ENCODE measurements around the gene EPHX1.
A peak's percentile ranks its signal among the peaks of the same experiment; 100 is the strongest.
"Not testable (repeated sequence)": the region's sequence is repeated elsewhere in the genome, so short reads cannot be mapped to it uniquely, and the experiment has no call there.

Gene EPHX1

DNA sequence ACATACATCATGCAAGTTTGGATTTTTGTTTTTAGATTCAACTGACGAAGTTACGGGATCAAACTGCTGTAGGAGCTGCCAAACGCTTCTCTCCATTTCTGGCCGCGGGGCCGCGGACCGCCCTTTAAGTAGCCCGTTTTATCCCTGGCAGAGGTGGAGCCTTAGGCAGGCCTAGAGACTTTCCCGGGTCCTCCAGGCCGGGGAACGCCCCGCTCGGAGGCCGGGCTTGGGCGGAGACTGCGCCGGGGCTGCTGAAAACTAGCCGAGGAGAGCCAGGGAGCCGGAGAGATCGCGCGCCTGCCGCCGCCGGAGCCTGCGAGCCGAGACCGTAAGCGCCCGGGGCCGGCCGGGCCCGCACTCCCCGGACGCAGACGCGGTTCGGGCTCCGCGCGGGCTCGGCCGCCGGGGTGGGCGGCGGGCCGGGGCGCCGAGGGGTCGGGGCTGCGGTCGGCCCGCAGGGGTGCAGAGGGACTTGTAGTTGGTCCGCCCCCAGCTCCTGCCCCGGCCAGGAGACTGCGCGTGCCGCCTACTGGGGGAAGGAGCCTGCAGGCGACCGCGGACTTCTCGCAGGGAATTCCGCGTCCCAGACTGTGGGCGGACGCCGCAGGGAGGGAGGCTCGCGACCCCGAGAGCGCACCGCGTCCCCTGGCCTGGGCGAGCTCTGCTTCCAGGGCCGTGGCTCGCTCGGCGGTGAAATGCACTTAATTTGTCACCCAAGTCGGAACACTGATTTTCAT is at the start of gene EPHX1:
TSS of gene EPHX1 (plus strand) at position 283 of the 737 bp plus-strand sequence. CDS start 18,606 bp downstream, outside the sequence.
- DNase-seq (ENCODE audit: low spot score) = peak; percentile 54

DNA sequence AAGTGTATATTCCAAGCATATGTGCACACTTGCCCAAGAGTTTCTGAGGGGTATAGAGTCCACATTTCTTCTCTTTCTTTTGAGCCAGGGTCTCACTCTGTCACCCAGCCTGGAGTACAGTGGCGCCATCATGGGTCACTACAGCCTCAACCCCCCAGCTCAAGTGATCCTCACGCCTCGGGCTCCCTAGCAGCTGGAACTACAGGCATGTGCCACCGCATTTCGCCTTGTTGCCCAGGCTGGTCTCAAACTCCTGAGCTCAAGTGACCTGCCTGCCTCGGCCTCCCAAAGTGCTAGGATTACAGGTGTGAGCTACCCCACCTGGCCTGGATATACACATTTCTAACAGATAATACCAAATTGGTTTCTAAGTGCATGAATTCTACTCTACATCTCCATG is 49.4 kb upstream of the EPHX1 start:
- no peak for DNase-seq (ENCODE audit: low spot score)

GRCh38 chr1:225761395-225761794 is 48.5 kb upstream of the EPHX1 start:
- DNase-seq (ENCODE audit: low spot score) = not testable (repeated sequence)

- DNase-seq (ENCODE audit: low spot score) = no peak
Observed at GRCh38 chr1:225762002-225762441, 47.9 kb upstream of the EPHX1 start.

GRCh38 chr1:225762444-225762843 is 47.5 kb upstream of the EPHX1 start:
- no peak for DNase-seq (ENCODE audit: low spot score)

DNA sequence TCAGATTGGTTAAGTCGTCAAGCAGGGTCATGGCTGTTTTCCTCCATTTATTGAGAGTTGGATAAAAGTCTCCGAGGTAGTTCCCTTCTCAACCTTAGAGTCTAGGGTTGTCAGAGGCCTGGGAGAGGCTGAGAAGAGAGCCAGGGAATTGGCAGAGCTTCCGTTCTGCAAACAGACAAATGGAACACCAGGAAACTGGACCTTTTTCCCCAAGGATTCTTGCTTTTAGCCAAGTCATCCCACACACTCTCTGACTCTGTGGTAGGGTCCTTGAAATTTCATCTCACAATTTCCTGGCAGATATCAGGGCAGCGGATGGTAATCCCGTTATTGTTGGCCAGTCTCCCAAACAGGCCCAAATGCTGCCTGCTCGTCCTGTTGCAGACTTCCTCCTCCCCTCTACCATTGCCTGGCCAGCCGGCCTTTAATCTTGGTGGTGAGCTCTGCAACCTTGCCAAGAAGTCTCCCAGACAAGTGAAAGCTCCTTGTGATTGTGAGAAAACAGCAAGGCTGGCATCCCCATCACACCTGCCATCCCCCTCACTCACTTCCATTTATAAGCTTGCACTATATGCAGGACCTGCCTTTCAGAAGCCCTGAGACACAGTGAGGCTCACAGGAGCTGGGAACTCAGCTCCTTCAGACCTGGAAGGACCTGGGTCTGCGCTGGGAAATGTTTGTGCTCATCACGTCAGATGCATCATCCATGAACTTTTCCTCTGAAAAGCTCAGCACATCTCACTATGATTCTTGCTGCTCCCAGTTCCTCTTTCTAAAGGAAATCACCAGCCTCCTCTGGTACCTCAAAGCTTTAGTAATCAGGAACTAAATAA is 46.0 kb upstream of the EPHX1 start:
- DNase-seq (ENCODE audit: low spot score) = no peak

DNA sequence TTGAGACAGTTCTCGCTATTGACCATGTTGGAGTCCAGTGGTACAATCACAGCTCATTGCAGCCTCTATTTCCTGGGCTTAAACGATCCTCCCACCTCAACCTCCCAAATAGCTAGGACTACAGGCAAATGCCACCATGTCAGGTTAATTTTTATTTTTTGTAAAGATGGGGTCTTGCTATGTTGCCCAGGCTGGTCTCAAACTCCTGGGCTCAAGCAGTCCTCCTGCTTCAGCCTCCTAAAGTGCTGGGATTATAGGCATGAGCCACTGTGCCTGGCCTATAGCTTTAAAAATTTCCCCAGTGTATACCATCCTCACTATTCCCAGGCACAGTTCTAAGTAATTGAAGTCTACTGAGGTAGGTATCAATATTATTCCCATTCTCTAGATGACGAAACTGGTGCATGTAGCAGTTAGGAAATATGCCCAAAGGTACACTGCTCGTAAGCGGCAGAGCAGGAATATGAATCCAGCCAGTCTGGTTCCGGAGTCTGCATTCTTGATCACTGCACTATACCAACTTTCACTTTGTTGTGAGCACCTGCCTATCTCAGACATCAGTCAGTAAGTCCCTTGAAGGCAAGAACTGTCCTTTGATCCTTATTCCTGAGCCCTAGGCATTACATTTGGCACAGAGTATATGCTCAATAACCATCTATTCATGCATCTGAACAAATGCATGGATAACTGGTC is 43.8 kb upstream of the EPHX1 start:
- no peak for DNase-seq (ENCODE audit: low spot score)

DNA sequence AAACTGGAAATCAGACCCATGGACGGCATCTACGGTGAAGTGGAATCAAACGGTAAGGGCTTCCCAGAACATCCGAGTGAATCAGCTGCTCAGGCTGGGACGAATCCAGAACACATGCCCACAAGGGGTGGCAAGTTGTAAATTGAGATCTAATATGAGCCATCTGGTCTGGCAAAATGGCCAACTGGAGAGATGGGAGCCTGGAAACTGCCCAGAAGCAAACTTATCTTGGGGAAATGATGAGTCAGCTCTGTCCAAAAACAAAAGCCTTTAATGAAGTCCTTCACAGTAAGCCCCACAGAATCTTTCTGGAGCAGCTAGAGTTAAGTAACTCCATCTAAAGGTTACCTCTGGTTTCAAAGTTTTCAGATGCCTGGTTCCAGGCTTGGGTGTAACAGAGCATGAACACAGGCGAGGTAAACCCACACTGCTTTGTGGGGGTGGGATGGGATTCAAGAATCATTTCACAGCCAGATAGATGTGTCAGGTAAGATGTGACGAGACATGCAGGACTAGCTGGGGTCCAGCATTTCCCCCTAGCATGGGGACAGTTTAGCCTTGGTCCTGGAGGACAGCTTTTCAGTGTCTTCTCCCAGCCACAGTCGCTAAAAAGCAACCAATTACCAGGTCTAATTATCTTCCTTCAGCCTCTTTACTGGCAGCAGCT is 42.8 kb upstream of the EPHX1 start:
- DNase-seq (ENCODE audit: low spot score) = no peak

DNA sequence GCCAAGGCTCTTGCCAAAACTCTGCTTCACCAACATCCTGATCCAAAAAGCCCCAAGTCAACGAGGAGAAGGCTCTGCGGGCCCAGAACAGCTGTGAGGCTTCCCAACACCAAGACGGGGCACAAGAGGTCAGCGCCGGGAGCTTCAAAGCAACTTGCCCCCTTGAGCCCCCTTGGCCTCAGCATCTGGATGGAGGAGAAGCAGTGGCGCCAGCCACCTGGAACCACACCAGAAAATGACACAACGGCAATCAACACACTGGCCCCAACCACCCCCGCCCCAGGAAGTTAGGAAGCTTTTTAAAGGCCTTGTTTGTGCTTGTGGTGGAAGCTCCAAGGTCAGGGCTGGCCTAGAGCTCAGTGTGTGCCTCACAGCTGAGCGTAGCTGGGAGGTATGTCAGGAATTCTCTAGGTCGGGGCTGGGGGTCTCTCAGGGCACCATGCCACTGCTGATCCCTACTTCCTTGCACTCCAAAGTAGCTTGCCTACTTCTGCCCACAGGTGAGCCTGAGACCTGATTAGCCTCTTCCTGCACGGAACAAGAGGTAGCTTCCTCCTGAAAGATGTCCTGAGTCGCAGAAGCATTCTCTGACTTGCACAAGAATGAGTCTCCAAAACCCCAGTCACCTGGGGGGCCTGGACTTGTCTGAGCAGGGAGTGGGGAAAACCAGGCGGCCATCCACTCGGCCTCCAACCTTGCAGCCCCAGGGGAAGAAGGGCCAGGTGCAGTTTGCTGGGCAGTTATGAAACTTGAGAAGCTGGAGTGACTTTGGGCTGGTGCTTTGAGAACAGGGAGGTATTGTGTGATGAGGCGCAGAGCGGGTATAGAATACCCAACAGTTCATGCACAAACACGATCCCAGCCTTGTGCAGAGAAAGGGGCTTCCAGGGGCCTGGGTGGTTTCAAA is 42.0 kb upstream of the EPHX1 start:
- DNase-seq (ENCODE audit: low spot score) = no peak

DNA sequence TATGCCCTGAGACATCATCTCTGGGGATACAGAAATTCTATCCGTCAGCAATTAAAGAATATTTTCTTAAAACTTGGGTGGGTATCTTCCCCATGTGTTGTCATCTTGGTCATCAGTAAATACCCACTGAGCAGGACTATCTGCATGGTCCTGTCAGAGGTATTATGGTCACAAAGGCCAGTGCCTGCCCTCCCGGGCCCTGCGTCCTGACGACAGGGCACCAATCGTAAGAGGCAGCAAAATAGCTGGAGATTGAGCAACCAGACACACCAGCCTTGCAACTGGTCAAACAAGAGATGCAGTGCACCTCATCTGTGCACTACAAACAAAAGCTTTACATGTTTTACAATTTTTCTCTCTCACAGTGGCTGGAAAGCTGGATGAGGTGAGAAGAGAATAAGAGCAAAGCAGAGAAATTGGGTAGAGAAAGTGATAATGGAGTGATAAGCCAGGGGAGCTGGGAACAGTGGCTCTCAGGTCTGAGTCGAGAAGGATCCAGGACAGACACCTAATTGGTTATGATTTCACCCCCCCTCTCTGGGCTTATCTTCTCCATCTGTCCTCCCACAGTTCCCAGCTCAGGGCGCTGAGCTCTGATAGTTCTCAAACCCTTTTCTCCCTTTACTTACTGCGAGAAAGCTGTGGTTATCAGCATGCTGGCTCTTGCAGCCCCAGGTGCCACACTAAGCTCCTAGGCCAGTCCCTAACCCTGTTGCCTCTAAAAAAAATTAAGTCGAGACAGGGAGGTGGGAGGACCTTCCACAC is 41.1 kb upstream of the EPHX1 start:
- DNase-seq (ENCODE audit: low spot score) = no peak

- DNase-seq (ENCODE audit: low spot score) = no peak
Observed at GRCh38 chr1:225769687-225770086, 40.2 kb upstream of the EPHX1 start.

DNA sequence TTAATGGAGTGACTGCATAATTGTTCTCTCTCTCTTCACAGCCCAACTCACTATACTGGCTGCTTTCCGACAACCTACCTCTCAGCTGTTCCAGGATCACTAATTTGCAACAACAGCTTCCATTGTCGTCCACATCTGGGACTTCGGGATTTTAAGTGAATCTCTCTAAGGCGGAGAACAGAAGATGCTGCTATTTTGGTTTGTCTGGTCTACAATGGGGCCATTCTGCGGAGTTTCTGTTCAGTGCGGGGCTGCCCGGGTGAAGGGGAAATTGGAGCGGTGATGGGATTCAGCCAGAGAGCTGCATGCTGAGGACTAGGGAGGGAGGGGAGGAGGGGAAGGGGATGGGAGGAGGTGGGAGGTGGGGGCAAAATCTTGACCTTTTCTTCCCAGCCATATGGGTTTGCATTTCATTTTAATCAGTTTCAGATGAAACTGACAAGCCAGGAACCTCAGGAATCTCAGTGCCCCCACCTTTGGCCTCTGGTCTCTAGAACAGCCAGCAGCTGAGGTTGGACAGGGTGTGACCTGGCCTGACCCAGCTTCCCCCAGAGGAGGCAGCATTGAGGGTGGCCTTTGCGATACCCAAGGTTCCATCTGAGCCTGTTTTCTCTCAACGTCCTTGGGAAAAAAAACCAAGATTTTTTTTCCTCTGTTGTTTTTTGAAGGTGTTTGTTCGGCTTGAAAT is 39.2 kb upstream of the EPHX1 start:
- DNase-seq (ENCODE audit: low spot score) = no peak

DNA sequence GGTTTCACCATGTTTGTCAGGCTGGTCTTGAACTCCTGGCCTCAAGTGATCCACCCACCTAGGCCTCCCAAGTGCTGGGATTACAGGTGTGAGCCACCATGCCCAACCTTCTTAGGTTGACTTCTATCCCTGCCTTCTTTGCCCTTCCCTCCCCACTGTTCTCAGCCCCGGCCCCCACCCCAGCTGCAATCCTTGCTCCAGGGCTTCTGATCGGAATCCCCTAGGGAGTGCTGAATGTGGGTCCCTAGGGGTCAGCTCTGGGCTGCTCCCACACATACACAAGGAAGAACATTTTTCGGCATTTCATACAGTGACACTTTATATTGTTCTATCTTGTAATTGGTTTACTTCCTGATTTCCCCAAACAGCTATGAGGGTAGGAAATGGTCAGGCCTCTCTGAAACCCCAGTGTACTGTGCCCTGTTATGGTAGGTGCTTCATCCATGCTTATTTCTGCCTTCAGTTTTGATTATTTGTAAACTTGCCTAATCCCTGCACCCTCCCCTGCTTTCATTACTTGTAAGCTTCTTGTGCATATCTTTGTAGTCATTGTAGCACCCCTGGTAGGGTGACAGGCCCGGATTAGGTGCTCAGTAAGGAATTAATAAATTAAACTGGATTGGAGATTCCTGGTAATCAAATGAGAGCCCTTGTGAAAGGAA is 38.1 kb upstream of the EPHX1 start:
- DNase-seq (ENCODE audit: low spot score) = no peak

DNA sequence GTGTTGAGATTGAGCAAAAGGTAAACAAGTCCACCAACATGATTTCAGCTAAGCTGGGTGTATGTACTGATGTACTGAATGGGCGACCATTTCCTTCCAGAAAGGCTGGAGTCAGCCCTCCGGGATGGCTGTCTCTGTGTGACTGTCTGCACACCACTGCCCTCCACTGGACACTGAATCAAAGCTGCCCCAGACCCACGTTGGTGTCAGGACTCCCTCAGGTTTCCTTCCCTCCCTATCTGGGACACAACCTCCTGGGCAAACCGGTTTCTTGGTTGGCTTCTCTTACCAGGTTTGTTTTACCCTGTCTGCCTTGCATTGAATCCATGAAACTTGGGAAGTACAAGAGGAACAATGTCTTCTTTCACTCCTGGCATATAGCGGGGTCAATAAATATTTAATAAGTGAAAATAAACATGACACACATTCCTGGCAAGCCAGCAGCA is 37.6 kb upstream of the EPHX1 start:
- peak; percentile 16 for DNase-seq (ENCODE audit: low spot score)

DNA sequence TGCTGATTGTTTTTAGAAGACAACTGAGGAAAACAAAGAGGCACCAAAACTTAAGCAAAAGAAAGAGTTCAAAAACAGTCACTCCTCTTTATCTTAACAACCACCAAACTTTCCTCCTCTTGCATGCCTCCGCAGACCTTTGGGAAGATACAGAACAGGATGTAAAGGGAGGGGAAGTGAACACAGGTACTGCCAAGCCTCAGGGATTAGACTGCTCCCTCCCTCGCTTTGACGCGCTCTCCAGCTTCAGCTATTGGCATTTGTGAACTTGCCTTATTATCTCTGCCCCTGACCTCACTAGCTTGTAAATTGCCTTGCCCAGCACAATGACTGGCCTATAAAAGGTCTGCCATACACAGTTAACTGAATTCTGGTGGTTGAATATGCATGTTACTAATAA is 37.1 kb upstream of the EPHX1 start:
- no peak for DNase-seq (ENCODE audit: low spot score)

DNA sequence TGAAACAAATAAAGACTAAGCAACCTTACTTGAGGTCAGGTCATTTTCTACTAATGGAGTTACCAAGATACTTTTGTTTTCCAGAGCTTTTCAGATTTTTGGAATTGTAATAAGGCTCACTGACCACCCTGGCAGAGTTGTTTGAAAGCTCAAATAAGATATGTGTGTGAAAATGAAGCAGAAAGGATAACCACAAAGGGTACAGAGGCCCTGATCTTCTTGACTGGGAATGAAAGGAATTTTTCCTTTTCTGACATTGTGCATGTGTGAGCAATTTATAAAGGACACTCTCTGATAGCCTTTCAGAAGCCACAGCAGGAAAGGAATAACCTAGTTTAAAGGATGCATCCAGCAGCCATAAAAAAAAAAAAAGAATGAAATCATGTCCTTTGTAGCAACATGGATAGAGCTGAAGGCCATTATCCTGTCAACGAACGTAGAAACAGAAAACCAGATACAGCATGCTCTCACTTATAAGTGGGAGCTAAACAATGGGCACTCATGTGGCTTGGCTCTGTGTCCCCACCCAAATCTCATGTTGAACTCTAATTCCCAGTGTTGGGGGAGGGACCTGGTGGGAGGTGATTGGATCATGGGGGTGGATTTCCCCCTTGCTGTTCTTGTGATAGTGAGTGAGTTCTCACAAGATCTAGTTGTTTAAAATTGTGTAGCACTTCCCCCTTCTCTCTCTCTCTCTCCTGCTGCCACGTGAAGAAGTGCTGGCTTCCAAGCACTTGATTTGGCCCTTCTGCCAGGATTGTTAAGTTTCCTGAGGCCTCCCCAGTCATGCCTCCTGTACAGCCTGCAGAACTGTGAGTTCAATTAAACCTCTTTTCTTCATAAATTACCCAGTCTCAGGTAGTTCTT is 35.4 kb upstream of the EPHX1 start:
- no peak for DNase-seq (ENCODE audit: low spot score)

DNA sequence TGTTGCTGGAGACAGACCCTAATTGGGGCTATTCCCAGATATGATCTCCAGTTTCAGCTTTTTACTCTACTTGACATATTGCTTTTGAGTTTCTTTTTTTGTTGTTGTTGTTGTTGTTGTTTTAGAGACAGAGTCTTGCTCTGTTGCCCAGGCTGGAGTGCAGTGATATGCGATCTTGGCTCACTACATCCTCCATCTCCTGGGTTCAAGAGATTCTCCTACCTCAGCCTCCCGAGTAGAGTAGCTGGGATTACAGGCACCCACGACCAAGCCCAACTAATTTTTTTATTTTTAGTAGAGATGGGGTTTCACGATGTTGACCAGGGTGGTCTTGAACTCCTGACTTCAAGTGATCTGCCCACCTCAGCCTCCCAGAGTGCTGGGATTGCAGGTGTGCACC is 33.6 kb upstream of the EPHX1 start:
- no peak for DNase-seq (ENCODE audit: low spot score)

DNA sequence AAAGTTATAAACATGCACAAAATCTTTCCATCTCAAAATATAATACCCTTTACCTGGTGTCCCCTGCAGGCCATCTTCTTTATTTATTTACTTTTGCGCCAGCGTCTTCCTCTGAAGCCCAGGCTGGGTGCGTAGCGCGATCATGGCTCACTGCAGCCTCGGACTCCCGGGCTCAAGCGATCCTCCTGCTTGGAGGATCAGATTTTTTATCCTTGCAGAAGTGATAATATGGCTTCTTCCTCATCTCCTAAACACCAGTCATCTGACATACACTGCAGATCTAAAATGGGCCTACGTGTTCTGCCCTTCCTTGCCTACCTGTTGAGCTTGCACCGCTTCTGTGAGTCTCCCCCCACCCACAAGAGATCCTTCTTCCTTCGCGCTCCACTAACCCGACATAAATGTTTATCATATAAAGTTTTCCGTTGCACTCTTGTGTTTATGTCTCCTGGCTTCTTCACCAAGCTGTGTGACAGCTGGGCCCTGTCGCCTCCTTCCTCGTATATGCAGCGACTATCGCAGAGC is 32.8 kb upstream of the EPHX1 start:
- DNase-seq (ENCODE audit: low spot score) = no peak

All from CD4-positive, alpha-beta T cell treated with Interleukin-15 for 4 hours (primary cell).